ENCODE data around the gene KIAA0319L. TPM values are rescaled to one million over a fixed set of nuclear protein-coding genes. Genes with fewer than 3 reads are reported as not detected.
"Not testable (repeated sequence)": the region's sequence is repeated elsewhere in the genome, so short reads cannot be mapped to it uniquely, and the experiment has no call there.

The KIAA0319L gene
- total RNA-seq, 2 donors from 2014 or later: 28.4 to 28.6 TPM

DNA sequence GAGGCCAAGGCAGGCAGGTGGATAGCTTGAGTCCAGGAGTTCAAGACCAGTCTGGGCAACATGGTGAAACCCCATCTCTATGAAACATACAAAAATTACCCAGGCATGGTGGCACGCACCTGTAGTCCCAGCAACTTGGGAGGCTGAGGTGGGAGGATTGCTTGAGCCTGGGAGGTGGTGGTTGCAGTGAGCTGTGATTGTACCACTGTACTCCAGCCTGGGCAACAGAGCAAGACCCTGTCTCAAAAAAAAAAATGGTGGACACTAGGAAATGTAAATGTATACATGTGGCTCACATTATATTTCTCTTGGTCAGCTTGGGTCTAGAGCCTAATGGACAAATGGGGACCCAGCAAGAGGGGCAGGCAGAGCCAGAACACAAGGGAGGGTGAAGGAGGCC lies 28.6 kb upstream of the KIAA0319L start:
- DNase-seq (ENCODE audit: low spot score); intact Hi-C loops (cut with DNase I): not testable (repeated sequence)

DNA sequence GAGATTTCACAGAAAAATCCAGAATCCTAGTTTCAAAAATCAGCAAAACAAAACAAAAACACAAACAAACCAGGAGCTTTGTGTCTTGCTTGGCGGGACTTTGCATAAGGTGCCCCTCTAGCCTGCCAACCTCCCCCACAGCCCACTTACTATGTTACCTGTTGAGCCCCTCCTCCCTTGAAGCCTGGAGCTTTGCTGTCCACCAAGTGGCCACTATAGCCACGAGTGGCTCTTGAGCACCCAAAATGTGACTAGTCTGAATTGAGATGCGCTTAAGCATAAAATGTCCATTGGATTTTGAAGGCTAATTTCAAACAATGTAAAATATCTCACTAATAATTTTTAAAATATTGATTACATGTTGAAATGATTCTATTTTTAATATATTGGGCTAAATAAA lies 28.1 kb upstream of the KIAA0319L start:
- no peak for DNase-seq (ENCODE audit: low spot score)
- intact Hi-C loops (cut with DNase I): no loop called here

DNA sequence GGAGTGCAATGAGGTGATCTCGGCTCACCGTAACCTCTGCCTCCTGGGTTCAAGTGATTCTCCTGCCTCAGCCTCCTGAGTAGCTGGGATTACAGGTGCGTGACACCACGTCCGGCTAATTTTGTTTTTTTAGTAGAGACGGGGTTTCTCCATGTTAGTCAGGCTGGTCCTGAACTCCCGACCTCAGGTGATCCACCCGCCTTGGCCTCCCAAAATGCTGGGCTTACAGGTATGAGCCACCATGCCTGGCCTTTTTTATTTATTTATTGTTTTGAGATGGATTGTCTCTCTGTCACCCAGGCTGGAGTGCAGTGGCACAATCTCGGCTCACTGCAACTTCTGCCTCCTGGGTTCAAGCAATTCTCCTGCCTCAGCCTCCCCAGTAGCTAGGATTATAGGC lies 24.4 kb upstream of the KIAA0319L start:
- DNase-seq (ENCODE audit: low spot score): peak; percentile 3
- intact Hi-C loops (cut with DNase I): not testable (repeated sequence)

GRCh38 chr1:35580949-35581388 lies 23.8 kb upstream of the KIAA0319L start:
- intact Hi-C loops (cut with DNase I): no loop called here
- DNase-seq (ENCODE audit: low spot score): no peak

DNA sequence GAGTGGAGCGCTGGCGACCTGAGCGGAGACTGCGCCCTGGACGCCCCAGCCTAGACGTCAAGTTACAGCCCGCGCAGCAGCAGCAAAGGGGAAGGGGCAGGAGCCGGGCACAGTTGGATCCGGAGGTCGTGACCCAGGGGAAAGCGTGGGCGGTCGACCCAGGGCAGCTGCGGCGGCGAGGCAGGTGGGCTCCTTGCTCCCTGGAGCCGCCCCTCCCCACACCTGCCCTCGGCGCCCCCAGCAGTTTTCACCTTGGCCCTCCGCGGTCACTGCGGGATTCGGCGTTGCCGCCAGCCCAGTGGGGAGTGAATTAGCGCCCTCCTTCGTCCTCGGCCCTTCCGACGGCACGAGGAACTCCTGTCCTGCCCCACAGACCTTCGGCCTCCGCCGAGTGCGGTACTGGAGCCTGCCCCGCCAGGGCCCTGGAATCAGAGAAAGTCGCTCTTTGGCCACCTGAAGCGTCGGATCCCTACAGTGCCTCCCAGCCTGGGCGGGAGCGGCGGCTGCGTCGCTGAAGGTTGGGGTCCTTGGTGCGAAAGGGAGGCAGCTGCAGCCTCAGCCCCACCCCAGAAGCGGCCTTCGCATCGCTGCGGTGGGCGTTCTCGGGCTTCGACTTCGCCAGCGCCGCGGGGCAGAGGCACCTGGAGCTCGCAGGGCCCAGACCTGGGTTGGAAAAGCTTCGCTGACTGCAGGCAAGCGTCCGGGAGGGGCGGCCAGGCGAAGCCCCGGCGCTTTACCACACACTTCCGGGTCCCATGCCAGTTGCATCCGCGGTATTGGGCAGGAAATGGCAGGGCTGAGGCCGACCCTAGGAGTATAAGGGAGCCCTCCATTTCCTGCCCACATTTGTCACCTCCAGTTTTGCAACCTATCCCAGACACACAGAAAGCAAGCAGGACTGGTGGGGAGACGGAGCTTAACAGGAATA lies 20.1 kb upstream of the KIAA0319L start:
- intact Hi-C loops (cut with DNase I): no loop called here
- peak; percentile 83 for DNase-seq (ENCODE audit: low spot score)

- intact Hi-C loops (cut with DNase I): not testable (repeated sequence)
- DNase-seq (ENCODE audit: low spot score): peak; percentile 54
Measured at GRCh38 chr1:35576766-35577070, 19.5 kb upstream of the KIAA0319L start.

- peak; percentile 51 for DNase-seq (ENCODE audit: low spot score)
- intact Hi-C loops (cut with DNase I): no loop called here
Measured at GRCh38 chr1:35576061-35576765, 19.0 kb upstream of the KIAA0319L start.

DNA sequence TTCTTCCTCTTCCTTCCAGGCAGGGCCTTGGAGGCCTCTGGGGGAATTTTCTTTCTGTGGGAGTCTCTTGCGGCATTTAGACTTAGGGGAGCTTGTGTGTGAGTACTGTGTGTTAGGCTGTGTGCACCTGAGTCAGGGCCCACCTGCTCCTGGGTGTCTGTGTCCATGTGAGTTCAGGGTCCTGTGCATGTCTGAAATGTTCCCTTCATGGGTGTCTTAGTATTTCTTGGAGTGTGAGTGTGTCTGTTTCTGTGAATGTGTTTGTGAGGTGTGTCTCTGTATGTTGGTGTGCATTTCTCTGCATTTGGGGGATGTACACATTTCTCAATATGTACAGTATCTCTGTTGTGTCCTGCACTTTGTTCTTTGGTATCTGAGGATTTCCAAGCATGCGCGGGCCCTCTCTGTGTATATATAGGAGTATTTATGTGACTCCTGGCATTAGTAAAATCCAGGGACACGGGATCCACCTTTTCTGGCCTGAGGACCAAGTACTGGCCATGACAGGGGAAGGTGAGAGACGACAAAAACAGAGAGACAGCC lies 18.3 kb upstream of the KIAA0319L start:
- DNase-seq (ENCODE audit: low spot score): peak; percentile 67
- intact Hi-C loops (cut with DNase I): no loop called here

DNA sequence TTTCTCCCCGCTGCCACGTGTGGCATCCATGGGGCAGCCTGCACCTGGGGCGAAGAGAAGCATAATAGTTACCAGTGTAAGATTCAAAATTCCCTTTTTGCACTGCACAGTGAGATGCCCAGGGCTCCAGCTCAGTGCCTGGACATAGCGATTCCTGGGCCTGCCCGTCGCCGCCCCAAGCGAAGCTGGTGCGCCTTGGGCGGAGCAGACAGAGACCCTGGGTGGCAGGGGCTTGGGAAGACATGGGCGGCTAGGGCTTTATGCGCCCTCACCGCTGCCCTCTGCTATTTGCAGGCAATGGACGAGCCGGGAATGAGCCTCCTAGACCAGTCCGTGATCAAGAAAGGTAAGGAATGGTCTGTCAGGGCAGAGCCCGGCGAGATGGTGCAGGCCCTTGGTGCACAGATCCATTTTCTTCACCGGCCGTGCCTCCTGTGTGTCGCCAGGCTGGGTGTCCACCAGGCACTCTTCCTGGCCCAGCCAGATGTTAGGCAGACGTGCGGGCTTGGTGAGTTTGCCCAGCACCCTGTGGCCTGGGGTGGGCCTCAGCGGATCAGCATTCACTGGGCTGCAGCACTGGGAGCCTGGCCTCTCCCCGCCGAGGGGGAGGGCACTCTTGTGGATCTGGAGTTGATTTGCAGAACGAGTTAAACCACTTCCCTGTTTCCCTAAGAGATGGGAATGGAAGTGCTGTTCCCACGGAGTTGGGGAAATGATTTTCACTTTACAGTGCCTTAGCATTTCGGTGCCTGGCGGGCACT lies 17.6 kb upstream of the KIAA0319L start:
- intact Hi-C loops (cut with DNase I): loop anchor here in 1 of 2 donors (5.0 kb wide), 1 partner anchor 152 kb away; no protein-coding TSS in a partner anchor
- peak; percentile 64 for DNase-seq (ENCODE audit: low spot score)

DNA sequence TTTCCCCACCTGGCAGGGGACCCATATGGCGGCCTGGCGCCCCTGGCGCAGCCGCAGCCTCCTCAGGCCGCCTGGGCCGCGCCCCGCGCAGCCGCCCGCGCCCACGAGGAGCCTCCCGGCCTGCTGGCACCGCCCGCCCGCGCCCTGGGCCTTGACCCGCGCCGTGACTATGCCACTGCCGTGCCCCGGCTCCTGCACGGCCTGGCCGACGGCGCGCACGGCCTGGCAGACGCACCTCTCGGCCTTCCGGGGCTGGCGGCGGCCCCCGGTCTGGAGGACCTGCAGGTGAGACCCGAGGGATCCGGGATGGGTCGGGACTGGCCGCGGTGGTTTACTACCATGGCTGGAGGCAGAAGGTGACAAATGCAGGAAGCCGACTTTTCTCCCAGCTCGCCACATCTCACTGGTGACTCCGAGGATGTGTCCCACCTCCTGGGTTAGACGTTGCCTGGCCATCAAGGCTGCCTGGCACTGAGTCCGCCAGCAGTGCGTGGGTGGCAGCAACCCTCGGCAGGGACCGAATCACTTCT lies 17.0 kb upstream of the KIAA0319L start:
- DNase-seq (ENCODE audit: low spot score): peak; percentile 76
- intact Hi-C loops (cut with DNase I): loop anchor here in 1 of 2 donors (5.0 kb wide), 1 partner anchor 153 kb away; no protein-coding TSS in a partner anchor

GRCh38 chr1:35573198-35574124 lies 16.3 kb upstream of the KIAA0319L start, which contains the start of gene TFAP2E:
TFAP2E (plus strand) TSS chr1:35573314; CDS start chr1:35573578, 264 bp downstream.
- DNase-seq (ENCODE audit: low spot score): peak; percentile 85
- intact Hi-C loops (cut with DNase I): loop anchor here in 1 of 2 donors (1.0 to 5.0 kb wide), 2 partner anchors 154 to 188 kb away; no protein-coding TSS in a partner anchor

DNA sequence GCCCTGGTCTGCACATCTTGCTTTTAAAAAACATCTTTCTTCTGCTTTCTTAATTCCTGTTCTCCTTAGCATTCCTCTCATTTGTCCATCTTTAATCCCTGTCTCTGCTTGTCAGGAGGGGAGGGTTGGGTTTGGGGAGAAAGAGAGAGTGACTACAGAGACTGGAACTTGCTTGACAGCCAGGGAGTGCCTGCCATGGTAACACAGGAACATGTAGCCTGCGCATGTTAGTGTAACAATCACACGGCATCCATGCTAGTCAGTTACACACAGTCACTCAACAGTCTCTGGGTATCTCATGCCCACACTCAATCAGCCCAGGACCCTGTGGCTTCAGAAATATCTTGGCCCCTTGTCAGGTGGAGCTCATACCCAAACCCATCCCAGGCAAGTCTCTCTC lies 15.1 kb upstream of the KIAA0319L start:
- DNase-seq (ENCODE audit: low spot score): no peak
- intact Hi-C loops (cut with DNase I): loop anchor here in 1 of 2 donors (5.0 kb wide), 1 partner anchor 155 kb away; no protein-coding TSS in a partner anchor

GRCh38 chr1:35571263-35571662 lies 14.1 kb upstream of the KIAA0319L start:
- intact Hi-C loops (cut with DNase I): loop anchor here in 1 of 2 donors (5.0 kb wide), 1 partner anchor 156 kb away; no protein-coding TSS in a partner anchor
- peak; percentile 45 for DNase-seq (ENCODE audit: low spot score)

DNA sequence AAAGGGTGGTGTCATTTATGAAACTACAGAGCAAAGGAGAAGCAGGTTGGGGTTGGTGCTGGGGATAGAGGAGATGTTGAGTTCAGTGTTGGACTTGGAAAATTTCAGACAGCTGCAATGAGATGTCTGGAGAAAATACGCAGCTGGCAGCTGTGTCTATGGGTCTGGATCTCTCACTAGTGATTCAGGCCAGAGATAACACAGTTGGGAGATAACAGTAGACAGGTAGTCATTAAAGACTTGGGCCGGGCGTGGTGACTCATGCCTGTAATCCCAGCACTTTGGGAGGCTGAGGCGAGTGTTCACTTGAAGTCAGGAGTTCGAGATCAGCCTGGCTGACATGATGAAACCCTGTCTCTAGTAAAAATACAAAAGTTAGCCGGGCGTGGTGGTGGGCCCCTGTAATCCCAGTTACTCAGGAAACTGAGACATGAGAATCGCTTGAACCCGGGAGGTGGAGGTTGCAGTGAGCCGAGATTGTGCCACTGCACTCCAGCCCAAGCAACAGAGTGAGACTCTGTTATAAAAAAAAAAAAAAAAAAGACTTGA lies 13.5 kb upstream of the KIAA0319L start:
- DNase-seq (ENCODE audit: low spot score): peak; percentile 47
- intact Hi-C loops (cut with DNase I): loop anchor here in 1 of 2 donors (5.0 kb wide), 1 partner anchor 157 kb away; no protein-coding TSS in a partner anchor

DNA sequence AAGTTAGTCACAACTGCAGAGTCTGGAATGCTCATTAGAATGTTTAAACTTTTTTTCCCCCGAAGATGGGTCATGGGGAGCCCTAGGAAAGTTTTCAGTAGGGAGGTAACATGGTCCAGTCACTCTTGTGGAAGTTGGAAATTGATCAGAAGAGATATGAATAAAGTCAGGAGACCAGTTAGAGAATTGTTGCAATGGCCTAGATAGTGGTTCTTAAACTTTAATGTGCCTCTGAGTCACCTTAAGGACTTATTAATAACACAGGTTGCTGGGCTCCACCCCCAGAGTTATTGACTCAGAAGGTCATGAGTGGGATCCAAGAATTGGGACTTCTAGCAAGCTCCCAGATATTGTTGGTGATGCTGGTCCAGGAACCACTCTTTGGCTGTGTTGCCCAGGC lies 12.7 kb upstream of the KIAA0319L start:
- intact Hi-C loops (cut with DNase I): loop anchor here (5.0 kb wide), 1 partner anchor 157 kb away; no protein-coding TSS in a partner anchor
- DNase-seq (ENCODE audit: low spot score): no peak

DNA sequence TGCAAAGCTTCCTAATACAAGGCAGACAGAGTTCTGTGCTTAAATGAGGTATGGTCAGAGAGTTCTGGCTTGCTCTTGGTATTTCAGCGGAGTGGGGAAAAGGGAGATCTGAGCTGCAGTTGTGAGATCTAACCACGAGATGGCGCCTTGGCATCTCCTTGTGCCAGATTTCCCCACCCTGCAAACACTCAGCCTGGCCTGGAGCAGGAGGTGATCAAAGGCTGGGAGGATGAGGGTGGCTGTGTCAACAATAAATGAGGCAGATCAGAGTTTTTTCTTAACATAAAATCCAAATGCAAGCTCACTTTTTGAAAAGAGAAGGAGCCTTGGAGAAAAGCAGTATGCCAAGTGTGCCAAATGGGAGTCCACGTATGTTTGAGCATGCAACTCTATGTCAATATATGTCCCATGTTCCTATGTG lies 11.8 kb upstream of the KIAA0319L start:
- intact Hi-C loops (cut with DNase I): loop anchor here in 1 of 2 donors (5.0 kb wide), 1 partner anchor 158 kb away; no protein-coding TSS in a partner anchor
- DNase-seq (ENCODE audit: low spot score): peak; percentile 88

DNA sequence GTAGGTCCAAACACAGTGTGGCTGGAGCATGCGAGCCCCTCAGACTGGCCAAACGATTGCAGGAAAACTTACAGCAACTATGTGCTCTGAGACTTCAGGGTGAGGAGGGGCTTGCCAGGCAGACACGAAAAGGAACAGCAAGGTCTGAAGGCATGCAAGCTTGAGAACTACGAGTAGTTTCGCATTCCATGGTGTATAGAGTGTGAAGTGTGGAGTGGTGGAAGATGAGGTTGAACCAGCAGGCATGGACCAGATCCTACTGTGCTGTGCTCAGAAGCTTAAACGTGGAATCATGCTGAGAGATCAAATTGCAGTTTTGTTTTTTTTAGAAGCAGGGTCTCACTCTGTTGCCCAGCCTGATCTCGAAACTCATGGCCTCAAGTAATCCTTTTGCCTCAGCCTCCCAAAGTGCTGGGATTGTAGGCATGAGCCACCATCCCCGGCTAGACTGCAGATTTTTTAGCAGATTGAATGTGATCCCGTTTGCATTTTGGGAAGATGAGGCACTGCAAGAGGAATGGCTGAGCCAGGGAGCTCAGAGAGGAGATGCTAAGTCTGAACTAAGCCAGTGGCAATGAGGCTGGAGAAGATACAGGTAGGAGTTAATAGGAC lies 10.8 kb upstream of the KIAA0319L start:
- peak; percentile 11 for DNase-seq (ENCODE audit: low spot score)
- intact Hi-C loops (cut with DNase I): loop anchor here in 1 of 2 donors (5.0 kb wide), 1 partner anchor 159 kb away; no protein-coding TSS in a partner anchor

All from posterior vena cava (tissue), 2 donors.